OCI-LY1 (cell line): ENCODE measurements around the gene NUMA1.

Experiments
- EZH2 ChIP-seq: fragments of 200-600 bp; sonication (generic), shearing (Covaris generic); IDR thresholded peaks from 2 replicates; pipeline ENCODE4 v1.8.0; 2017; ENCODE audit warnings: borderline replicate concordance, mixed run types, mild to moderate bottlenecking, antibody characterized with exemption, low read length, moderate library complexity, mixed read lengths
- TF ChIP-seq, protein P1 (sequence below): fragments of 200-600 bp; sonication (generic), shearing (Covaris generic); IDR thresholded peaks from 2 replicates; pipeline ENCODE4 v1.5.1; 2017; ENCODE audit warnings: mild to moderate bottlenecking, antibody characterized with exemption, low read length, moderate library complexity, mixed read lengths

DNA sequence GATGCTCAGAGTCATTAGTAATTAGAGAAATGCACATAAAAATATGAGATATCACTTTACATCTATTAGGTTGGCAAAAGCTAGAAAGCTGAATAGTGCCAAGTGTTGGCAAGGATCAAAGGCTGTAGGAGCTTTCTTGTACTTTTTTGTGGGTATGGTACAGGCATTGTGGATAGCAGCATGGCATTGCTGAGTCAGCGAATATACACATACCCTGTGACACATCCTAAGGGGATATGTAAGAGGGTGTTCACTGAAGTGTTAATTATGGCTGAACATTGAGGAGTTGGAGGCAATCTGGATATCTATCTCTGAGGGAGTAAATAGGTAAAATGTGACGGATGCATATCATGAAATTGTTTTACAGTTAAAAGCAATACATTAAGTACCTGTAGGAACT, 108.7 kb downstream of the NUMA1 start:
- TF ChIP-seq, protein P1, sequence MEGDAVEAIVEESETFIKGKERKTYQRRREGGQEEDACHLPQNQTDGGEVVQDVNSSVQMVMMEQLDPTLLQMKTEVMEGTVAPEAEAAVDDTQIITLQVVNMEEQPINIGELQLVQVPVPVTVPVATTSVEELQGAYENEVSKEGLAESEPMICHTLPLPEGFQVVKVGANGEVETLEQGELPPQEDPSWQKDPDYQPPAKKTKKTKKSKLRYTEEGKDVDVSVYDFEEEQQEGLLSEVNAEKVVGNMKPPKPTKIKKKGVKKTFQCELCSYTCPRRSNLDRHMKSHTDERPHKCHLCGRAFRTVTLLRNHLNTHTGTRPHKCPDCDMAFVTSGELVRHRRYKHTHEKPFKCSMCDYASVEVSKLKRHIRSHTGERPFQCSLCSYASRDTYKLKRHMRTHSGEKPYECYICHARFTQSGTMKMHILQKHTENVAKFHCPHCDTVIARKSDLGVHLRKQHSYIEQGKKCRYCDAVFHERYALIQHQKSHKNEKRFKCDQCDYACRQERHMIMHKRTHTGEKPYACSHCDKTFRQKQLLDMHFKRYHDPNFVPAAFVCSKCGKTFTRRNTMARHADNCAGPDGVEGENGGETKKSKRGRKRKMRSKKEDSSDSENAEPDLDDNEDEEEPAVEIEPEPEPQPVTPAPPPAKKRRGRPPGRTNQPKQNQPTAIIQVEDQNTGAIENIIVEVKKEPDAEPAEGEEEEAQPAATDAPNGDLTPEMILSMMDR = no peak
- no peak for TF ChIP-seq EZH2
